ENCODE measurements around the gene MEIS3. TPM values are rescaled to one million over a fixed set of nuclear protein-coding genes. Genes with fewer than 3 reads are reported as not detected.

MEIS3 gene
- total RNA-seq, 2 experiments from 2014 or later = 1.3 TPM; not detected in 1

DNA sequence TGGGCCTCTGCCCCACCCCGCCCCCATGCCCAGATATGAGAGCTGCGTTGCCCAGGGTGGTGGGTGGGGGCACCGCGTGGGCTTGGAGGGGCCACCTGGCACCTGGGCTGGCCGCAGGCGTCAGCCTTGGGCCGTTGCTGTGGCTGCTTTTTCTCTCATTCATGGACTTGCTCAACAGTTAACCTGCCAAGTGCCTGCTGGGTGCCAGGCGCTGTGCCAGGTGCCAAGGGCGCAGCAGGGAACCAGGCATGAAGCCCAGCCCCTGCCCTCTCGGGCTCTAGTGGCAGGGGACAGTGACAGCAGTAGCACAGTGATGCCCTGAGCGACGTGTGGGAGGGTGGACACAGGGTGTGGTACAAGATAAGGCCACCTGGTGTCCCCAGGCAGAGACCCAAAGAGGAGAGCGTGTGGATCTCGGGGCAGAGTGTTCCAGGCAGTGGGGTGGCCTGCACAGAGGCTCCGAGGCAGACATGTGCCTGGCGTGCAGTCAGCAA lies 42.1 kb downstream of the MEIS3 start:
- intact Hi-C loops (cut with micrococcal nuclease; ENCODE audit: unreplicated experiment) = no loop called here
- Histone ChIP-seq H3K4me1 (ENCODE audit: insufficient read depth, low read length, poor library complexity, severe bottlenecking) (peaks cover 12% of the 10 kb centered on the region), H3K9me2 (ENCODE audit: insufficient read depth, low read length) (no peaks in the 10 kb centered on the region), H3K9me3 (ENCODE audit: low read length) (no peaks in the 10 kb centered on the region), H3K4me3 (ENCODE audit: low read depth, low read length, poor library complexity, severe bottlenecking) (no peak overlapping the region), H4K20me1 (ENCODE audit: insufficient read depth, low read length) (no peaks in the 10 kb centered on the region), H2AFZ (ENCODE audit: low read length) (no peak overlapping the region), H3K79me2 (ENCODE audit: insufficient read depth, low read depth, low read length) (no peaks in the 10 kb centered on the region), H3K36me3 (ENCODE audit: insufficient read depth, low read length) (peaks cover 84% of the 10 kb centered on the region), H3K27ac (ENCODE audit: low read depth, low read length, poor library complexity, severe bottlenecking) (no peak overlapping the region), H3K4me2 (ENCODE audit: low read length) (no peak overlapping the region)
- TF ChIP-seq EZH2phosphoT487 (IDR thresholded peaks at IDR 0.05; ENCODE audit: borderline replicate concordance, low read depth, low read length) = no peak
- no peak for TF ChIP-seq CTCF (conservative IDR thresholded peaks at IDR 0.05; ENCODE audit: low read length)
- BruUV-seq (replicated peaks) = no TSS peak
- DNase-seq (ENCODE audit: low spot score) = no peak
- POLR2A ChIA-PET = no interaction called here
- CTCF ChIA-PET (ENCODE audit: unreplicated experiment) = no interaction called here

DNA sequence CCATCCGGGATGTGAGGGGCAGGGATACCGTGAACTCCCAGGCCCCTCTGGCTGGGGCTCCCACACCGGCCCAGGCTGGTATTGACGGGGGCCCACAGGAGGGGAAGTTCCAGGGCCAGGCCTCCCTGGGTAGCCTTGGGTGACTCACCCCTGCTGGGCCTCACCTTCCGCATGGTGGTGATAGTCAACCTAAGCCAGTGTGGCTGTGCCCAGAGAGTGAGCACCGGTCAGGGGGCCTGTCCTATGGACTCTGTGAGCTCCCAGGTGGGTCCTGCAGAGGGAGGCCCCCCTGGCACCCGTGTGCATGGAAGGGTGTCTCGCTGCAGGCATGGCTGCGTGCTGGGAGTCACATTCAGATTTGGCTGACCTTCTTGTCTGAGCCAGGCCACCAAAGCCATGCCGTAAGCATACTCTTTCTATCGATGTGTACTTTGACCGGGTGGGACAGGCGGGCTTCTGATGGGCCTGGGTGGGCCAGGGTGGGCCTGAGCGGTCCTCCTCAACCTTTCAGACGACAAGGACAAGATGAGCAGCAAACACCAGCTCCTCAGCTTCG lies 42.7 kb downstream of the MEIS3 start:
- Histone ChIP-seq H3K36me3 (ENCODE audit: insufficient read depth, low read length) (peaks cover 84% of the 10 kb centered on the region), H4K20me1 (ENCODE audit: insufficient read depth, low read length) (no peaks in the 10 kb centered on the region), H3K79me2 (ENCODE audit: insufficient read depth, low read depth, low read length) (no peaks in the 10 kb centered on the region), H3K9me2 (ENCODE audit: insufficient read depth, low read length) (no peaks in the 10 kb centered on the region), H3K9me3 (ENCODE audit: low read length) (no peaks in the 10 kb centered on the region), H3K4me1 (ENCODE audit: insufficient read depth, low read length, poor library complexity, severe bottlenecking) (peaks cover 8% of the 10 kb centered on the region), H2AFZ (ENCODE audit: low read length) (no peak overlapping the region), H3K27ac (ENCODE audit: low read depth, low read length, poor library complexity, severe bottlenecking) (no peak overlapping the region), H3K4me3 (ENCODE audit: low read depth, low read length, poor library complexity, severe bottlenecking) (no peak overlapping the region), H3K4me2 (ENCODE audit: low read length) (no peak overlapping the region)
- TF ChIP-seq EZH2phosphoT487 (IDR thresholded peaks at IDR 0.05; ENCODE audit: borderline replicate concordance, low read depth, low read length) (no peak), CTCF (conservative IDR thresholded peaks at IDR 0.05; ENCODE audit: low read length) (no peak)
- BruUV-seq (replicated peaks) = no TSS peak
- no peak for DNase-seq (ENCODE audit: low spot score)
- ChIA-PET CTCF (ENCODE audit: unreplicated experiment) (no interaction called here), POLR2A (no interaction called here)
- intact Hi-C loops (cut with micrococcal nuclease; ENCODE audit: unreplicated experiment) = no loop called here

GRCh38 chr19:47375694-47376588 lies 43.4 kb downstream of the MEIS3 start:
- no peak for DNase-seq (ENCODE audit: low spot score)
- Histone ChIP-seq H3K4me1 (ENCODE audit: insufficient read depth, low read length, poor library complexity, severe bottlenecking) (peaks cover under 1% of the 10 kb centered on the region), H3K27ac (ENCODE audit: low read depth, low read length, poor library complexity, severe bottlenecking) (no peak overlapping the region), H3K9me3 (ENCODE audit: low read length) (no peaks in the 10 kb centered on the region), H3K4me2 (ENCODE audit: low read length) (no peak overlapping the region), H3K36me3 (ENCODE audit: insufficient read depth, low read length) (peaks cover 83% of the 10 kb centered on the region), H3K79me2 (ENCODE audit: insufficient read depth, low read depth, low read length) (no peaks in the 10 kb centered on the region), H3K9me2 (ENCODE audit: insufficient read depth, low read length) (no peaks in the 10 kb centered on the region), H4K20me1 (ENCODE audit: insufficient read depth, low read length) (no peaks in the 10 kb centered on the region), H3K4me3 (ENCODE audit: low read depth, low read length, poor library complexity, severe bottlenecking) (no peak overlapping the region), H2AFZ (ENCODE audit: low read length) (no peak overlapping the region)
- intact Hi-C loops (cut with micrococcal nuclease; ENCODE audit: unreplicated experiment) = no loop called here
- ChIA-PET CTCF (ENCODE audit: unreplicated experiment) (no interaction called here), POLR2A (no interaction called here)
- no TSS peak for BruUV-seq (replicated peaks)
- no peak for TF ChIP-seq CTCF (conservative IDR thresholded peaks at IDR 0.05; ENCODE audit: low read length)
